ENCODE measurements around the gene ALAD. TPM values are rescaled to one million over a fixed set of nuclear protein-coding genes. Genes with fewer than 3 reads are reported as not detected.
"Not testable (repeated sequence)": the region's sequence is repeated elsewhere in the genome, so short reads cannot be mapped to it uniquely, and the experiment has no call there.

Gene ALAD
- polyA plus RNA-seq, 1 donor from 2014 or later, result 42.9 TPM

GRCh38 chr9:113406873-113407511, 5.9 kb upstream of the ALAD start:
- not testable (repeated sequence) for H2AFZ ChIP-seq (ENCODE audit: low read depth, low read length); H3K9me2 ChIP-seq (ENCODE audit: insufficient read depth, low read length); H3K9me3 ChIP-seq (ENCODE audit: low read length); H4K20me1 ChIP-seq (ENCODE audit: insufficient read depth); H3K9ac ChIP-seq (ENCODE audit: low read length); H3K27ac ChIP-seq (ENCODE audit: low read length); H3K4me2 ChIP-seq (ENCODE audit: low read length); H3K27me3 ChIP-seq (ENCODE audit: insufficient read depth, low read depth, low read length); H3F3A ChIP-seq (ENCODE audit: insufficient read depth, low read length, poor library complexity, severe bottlenecking); H3K4me3 ChIP-seq (ENCODE audit: low read length); H3K36me3 ChIP-seq (ENCODE audit: insufficient read depth, low read length)
- H3K79me2 ChIP-seq (replicated peaks; ENCODE audit: insufficient read depth, low read length), result peaks cover 13% of the 10 kb centered on the region
- TF ChIP-seq RAD21 (conservative IDR thresholded peaks at IDR 0.05) (peak; percentile 71), SMC3 (conservative IDR thresholded peaks at IDR 0.05; ENCODE audit: poor library complexity) (peak; percentile 80), CTCF (IDR thresholded peaks at IDR 0.05; ENCODE audit: poor library complexity, severe bottlenecking) (peak; percentile 73)

GRCh38 chr9:113406353-113406752, 5.3 kb upstream of the ALAD start:
- not testable (repeated sequence) for H3K9ac ChIP-seq (ENCODE audit: low read length); H4K20me1 ChIP-seq (ENCODE audit: insufficient read depth); H3K9me2 ChIP-seq (ENCODE audit: insufficient read depth, low read length); H3K4me2 ChIP-seq (ENCODE audit: low read length); H3K36me3 ChIP-seq (ENCODE audit: insufficient read depth, low read length); H3K27ac ChIP-seq (ENCODE audit: low read length); H3K4me3 ChIP-seq (ENCODE audit: low read length); H3K9me3 ChIP-seq (ENCODE audit: low read length); H3F3A ChIP-seq (ENCODE audit: insufficient read depth, low read length, poor library complexity, severe bottlenecking); H3K27me3 ChIP-seq (ENCODE audit: insufficient read depth, low read depth, low read length); H2AFZ ChIP-seq (ENCODE audit: low read depth, low read length)
- peaks cover 13% of the 10 kb centered on the region for H3K79me2 ChIP-seq (replicated peaks; ENCODE audit: insufficient read depth, low read length)

- Histone ChIP-seq H3K36me3 (ENCODE audit: insufficient read depth, low read length) (no peaks in the 10 kb centered on the region), H3K9me3 (ENCODE audit: low read length) (no peaks in the 10 kb centered on the region), H3K27me3 (ENCODE audit: insufficient read depth, low read depth, low read length) (no peaks in the 10 kb centered on the region), H3K79me2 (replicated peaks; ENCODE audit: insufficient read depth, low read length) (peaks cover 20% of the 10 kb centered on the region), H3K4me3 (ENCODE audit: low read length) (no peak overlapping the region), H3F3A (ENCODE audit: insufficient read depth, low read length, poor library complexity, severe bottlenecking) (no peaks in the 10 kb centered on the region), H3K9ac (ENCODE audit: low read length) (no peak overlapping the region), H3K9me2 (ENCODE audit: insufficient read depth, low read length) (no peaks in the 10 kb centered on the region), H4K20me1 (ENCODE audit: insufficient read depth) (no peaks in the 10 kb centered on the region), H3K27ac (ENCODE audit: low read length) (no peak overlapping the region), H3K4me2 (ENCODE audit: low read length) (no peak overlapping the region), H2AFZ (ENCODE audit: low read depth, low read length) (no peak overlapping the region)
- TF ChIP-seq EZH2 (IDR thresholded peaks at IDR 0.05; ENCODE audit: borderline replicate concordance, insufficient read depth, low read length, poor library complexity, severe bottlenecking) (no peak), SMC3 (conservative IDR thresholded peaks at IDR 0.05; ENCODE audit: poor library complexity) (no peak), REST (IDR thresholded peaks at IDR 0.05; ENCODE audit: borderline replicate concordance) (no peak), TAF1 (IDR thresholded peaks at IDR 0.05; ENCODE audit: low read depth) (no peak), CTCF (IDR thresholded peaks at IDR 0.05; ENCODE audit: poor library complexity, severe bottlenecking) (no peak), RAD21 (conservative IDR thresholded peaks at IDR 0.05) (no peak), EP300 (conservative IDR thresholded peaks at IDR 0.05; ENCODE audit: poor library complexity, severe bottlenecking) (no peak), MXI1 (conservative IDR thresholded peaks at IDR 0.05; ENCODE audit: poor library complexity, severe bottlenecking) (no peak), POLR2AphosphoS5 (IDR thresholded peaks at IDR 0.05) (no peak)
These were observed 2.6 kb upstream of the ALAD start for GRCh38 chr9:113403646-113404045.
